GM18951 (cell line): ENCODE measurements around the gene GRAMD4.

ENCODE experiments used
- POLR2A ChIP-seq: IDR thresholded peaks from 4 replicates; pipeline ENCODE4 v1.6.1; 2011; ENCODE audit warnings: mild to moderate bottlenecking; ENCODE audit not compliant: insufficient read length, insufficient read depth; ENCODE audit errors: extremely low read depth
- in situ Hi-C: fragments of 300-500 bp; cut with MboI; formaldehyde crosslinking; loops from one replicate; pipeline ENCODE4 v1.12.0; 2022; ENCODE audit warnings: low sequenced_read_pairs, mixed read lengths, inconsistent platforms; ENCODE audit not compliant: unreplicated experiment

The GRAMD4 gene

DNA sequence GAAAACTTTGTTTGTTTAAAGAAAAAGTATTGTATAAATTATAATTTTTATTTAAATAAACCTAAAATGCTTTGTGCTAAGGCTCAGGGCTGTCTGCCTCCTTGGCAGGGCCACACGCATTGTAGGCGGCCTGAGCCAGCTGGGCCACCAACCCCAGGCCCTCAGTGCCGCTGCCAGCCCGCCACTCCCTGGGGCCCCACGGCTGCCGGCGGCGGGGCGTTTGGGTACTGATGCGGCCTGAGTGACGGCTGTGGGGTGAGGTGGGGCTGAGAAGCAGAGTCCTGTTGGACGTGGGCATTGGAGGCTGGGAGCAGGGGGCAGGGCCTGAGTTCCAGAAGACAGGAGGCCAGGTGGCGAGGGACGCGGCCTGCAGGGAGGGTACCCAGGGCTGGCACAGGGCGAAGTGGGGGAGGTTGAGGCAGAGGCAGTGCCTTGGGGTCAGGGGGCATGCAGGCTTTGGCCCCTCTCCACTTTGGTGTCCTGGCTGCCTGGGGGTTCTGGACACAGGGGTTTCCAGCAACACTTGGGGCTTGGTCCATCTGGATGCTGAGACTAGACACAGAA, 59.6 kb downstream of the GRAMD4 start:
- in situ Hi-C loops: loop anchor here (10.0 kb wide), 1 partner anchor 115 kb away; no protein-coding TSS in a partner anchor
- TF ChIP-seq POLR2A: no peak

DNA sequence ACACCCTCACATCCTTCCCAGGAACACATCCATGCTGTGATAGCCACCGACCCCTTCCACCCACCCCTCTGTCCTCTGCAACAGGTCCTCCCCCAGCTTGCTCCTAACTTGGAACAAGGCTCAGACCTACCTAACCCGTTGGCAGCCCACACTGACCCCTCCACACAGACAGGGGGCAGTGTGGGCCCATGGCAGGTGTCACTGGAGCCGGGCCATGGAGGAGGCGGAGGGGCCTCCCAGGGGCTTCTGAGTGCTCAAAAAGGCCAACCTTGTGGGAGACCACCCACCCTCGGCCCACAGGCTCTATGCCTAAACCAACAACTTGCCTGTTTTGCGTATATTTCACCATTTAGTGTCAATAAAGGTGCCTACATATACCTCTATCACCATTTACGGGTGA, 60.8 kb downstream of the GRAMD4 start:
- in situ Hi-C loops: no loop called here
- TF ChIP-seq POLR2A: no peak

DNA sequence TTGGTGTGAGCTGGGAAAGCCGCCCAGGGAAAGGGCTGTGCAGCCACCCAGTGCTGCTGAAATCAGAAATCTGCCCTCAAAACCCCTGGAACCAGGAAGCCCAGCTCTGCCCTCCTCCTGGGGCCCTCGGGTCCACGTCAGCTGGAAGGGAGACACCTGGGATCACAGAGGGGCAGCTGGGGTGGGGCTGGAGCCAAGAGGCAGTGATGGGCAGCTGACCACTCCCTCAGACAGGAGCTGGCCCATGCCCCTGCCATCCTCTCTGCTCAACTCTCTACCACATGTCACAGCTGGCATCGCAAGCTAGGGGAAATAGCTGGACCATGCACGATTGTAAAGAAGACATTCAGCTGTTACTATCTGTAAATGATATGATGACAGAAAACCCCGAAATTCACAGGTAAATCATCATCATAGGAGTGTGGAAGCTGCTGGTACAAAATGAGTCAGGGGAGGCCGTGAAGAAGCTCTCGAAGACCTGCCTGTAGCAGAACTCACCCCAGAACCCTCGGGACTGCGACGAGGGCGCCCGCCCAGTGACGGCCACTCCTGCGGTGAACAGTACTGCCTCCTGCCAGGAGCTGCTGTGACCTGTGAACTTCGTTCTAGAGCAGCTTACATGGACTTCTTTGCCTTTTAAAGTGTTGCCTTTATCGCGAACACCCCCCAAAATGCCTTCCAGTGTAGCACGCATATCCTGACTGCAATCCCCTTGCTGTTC, 62.0 kb downstream of the GRAMD4 start:
- in situ Hi-C loops: no loop called here
- TF ChIP-seq POLR2A: no peak

DNA sequence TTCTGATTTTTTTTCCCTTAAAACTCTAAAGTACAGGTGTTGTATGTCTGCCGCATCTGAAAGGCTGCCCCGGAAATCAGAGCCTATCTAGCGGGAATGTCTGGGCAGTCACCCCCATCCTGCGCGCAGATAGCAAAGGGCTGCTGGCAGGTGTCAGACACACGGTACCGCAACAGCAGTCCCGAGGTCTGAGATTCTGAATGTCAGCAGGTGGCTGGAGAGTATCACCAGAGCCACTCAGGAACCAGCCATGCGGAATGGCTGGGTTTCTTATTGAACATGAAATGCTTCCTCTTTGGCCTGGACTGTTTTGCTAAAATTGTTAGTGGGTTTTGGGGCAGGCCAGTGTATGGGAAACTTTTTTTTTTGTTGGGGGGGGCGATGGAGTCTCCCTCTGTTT, 64.5 kb downstream of the GRAMD4 start:
- in situ Hi-C loops: no loop called here
- no peak for TF ChIP-seq POLR2A

DNA sequence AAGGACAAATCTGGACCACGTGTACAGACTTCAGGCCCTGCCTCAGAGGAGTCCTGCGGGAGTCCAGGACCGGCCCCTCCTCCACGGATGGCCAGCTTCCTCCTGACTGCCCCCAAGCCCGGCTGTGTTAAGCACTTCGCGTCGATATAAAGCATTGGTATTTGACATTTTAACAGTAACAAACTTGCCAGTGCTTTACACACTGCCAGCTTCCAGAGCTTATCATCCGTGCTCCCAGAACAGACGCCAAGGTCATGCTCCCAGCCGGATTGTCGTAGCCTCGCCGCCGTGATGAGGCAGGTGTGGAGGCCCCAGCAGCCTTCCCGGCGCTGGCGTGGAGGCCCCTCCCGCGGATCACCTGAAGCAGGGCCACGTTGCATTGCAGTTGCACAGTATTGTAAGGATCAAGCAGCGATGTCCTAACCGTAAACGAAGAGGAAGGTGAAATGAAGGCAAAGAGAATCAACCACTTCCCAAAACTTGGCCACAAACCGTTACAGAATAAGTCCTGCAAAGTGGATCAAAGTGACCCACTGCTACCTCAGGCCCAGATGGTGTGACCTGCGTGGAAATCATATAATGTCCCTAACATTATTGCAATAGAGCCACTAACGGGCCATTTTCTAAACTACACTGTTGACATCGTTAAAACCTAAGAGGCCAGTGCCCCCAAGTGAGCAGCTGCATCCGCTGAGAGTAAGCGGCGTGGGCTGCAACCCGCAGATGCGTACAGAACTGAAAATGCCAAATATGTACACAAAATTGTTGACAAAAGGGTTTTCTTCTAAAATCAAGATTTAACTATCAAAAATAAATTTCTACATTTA, 66.2 kb downstream of the GRAMD4 start:
- TF ChIP-seq POLR2A: no peak
- in situ Hi-C loops: no loop called here

DNA sequence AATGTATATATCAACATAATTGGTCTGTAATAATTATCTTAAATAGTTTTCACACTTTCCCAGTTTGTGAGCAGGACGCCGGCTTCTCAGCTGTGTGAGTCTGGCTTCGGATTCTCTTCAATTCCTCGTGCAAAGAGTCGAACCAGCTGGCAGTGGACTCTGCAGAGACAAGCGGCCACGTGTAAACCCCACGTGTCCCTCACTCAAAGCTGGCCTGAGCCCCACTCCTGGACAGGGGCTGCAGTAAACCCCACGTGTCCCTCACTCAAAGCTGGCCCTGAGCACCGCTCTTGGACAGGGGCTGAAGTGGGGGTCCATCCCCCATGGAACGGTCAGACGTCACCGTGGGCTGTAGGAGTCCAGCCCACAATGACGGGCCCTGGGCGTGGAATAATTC, 66.9 kb downstream of the GRAMD4 start:
- in situ Hi-C loops: no loop called here

DNA sequence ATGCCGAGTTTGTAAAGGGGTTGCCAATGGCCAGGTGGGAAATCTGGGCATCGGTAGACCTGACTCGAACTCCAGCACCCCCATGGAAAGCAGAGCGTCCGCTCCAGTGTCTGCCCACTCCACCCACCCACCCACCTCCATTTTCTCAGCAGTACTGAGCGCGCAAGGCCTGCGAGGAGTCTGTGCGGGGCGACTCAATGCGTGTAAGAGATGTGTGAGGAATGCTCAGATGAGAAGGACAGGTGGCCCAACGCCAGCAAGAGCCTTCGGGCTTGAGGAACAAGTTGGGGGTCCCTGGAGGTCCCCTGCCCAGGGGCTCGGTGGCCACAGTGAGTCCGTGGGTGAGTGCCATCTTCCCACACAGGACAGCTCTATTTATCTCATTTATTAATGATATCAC, 67.3 kb downstream of the GRAMD4 start:
- in situ Hi-C loops: no loop called here
- TF ChIP-seq POLR2A: no peak

More for the DNA sequence above, 66.9 kb downstream of the GRAMD4 start:
- no peak for TF ChIP-seq POLR2A

DNA sequence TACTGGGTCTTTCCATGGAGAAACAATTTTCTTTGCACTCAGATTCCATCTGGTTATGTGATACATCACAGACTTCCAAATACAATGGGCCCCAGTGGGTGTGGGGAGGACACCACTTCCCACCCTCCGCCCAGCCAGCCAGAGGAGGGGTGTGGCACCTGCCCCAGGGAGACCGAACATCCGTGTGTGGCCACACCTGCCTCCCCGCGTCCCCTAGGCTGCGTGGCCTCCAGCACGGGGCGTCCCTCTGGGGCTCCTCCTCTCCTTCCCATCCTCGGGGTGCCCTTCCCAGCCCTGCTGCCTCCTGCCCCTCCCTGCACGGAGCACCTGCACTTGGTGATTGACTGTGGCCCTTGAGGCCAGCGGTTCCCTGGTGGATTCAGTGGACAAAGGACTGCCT, 68.8 kb downstream of the GRAMD4 start:
- TF ChIP-seq POLR2A: no peak
- in situ Hi-C loops: no loop called here

DNA sequence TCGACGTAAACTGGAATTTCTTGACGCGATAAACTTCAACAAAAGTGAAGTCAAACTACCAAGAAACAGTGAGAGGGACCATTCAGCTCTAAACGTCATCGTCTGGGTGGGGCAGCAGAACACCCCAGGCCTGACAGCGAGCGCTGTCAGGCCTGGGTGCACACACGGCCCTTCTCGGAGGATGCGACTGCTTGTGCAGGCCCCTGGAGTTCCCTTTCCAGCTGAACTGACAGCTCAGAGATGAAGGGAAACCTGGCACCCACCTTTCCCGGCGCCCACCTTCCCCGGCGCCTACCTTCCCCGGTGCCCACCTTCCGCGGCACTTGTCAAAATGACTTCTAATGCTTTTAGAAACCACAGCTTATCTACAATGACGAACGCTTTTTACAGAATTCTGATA, 70.0 kb downstream of the GRAMD4 start:
- TF ChIP-seq POLR2A: no peak
- in situ Hi-C loops: no loop called here

DNA sequence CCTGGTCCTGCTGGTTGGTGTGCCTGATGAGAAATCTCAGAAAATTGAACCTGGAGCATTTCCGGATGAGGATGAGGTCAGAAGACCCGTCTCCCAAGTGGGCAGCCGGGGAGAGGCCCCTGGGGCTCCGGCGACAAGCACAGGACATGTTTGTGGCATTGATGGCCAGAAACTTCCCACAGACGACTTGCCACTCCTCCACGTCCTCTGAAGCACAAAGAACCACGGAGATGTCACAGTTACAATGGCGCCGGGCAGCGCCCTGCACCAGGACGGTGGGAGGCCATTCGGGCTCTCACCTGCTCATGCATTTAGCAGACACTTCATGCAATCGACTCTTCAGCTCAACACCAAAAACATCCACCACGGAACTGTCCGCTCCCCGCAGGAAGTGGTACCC, 71.4 kb downstream of the GRAMD4 start:
- TF ChIP-seq POLR2A: no peak
- in situ Hi-C loops: no loop called here

DNA sequence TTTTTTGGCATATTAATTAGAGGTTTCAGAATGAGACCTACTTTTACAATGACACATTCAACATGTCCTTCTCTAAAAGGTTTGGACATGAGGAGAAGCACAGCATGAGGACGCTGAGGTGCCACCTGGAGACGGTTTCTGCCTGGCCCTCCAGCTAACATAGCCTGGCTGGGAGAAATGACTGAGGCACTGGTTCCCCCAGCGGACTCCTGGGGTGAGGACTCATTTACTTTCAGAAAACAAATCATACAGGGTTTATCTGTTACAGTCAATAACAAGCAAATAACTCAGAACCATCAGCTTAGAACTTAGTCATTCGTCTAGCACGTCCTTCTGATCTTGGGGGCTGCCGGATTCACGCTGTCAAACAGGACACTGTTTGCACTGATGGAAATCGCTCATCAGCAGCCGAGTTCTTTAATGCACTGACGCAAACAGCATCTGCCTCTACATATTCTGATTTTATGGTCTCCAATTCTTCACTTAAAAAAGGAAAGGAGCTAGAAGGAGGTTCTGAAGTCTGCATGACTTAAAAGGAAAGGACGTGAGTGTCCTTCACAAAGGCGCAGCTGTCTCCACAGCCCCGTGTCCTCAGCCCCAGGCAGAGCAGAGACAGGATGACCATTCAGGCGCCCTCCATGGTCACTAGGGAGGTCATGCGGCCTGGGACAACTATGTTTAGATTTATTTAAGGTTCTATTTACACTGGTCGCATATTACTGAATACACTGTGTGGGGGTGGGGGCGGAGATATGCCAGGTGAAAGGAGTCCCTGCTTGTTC, 73.6 kb downstream of the GRAMD4 start:
- in situ Hi-C loops: no loop called here
- no peak for TF ChIP-seq POLR2A

DNA sequence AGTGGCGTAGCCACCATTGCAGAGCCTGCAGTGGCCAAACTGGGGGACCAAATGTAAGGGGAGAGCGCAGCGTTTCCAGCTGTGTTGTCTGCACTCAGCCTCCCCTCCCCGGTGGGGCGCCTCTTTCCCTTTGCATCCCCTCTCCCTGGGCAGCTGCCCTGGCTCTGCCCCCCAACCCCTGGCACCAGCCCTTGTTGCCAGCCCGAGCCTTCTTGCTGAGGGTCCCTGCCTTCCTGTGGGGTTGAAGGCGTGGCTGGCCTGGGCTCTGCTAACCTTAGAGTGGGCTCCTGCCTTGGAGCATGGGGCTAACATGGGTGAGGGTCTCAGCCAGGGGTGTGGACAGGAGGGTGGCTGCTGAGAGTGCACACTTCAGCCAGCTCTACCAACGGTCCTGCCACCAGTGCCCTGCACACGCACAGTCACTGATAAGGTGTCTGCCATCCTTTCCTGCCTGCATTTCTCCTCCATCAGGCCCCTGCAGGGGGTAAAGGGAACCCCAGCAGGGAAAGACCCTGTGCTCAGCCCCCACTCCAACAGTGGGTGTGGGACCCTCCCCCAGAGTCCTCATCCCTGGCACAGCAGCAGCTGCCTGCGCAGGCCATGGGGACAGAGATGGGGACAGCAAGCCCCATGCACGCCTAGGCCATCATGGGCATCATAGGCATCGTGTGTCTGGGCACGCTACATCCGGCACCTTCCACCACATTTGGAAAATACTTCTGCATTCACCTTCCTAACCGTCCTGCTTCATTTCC, 74.4 kb downstream of the GRAMD4 start:
- in situ Hi-C loops: no loop called here
- TF ChIP-seq POLR2A: no peak
